Activated CD4-positive, alpha-beta memory T cell treated with anti-CD3 and anti-CD28 coated beads, Interleukin-2, amount 10 ng/mL, durations not matched to agents 7 days and 5 days (primary cell): Measurements from ENCODE around the gene NCCRP1. TPM values are rescaled to one million over a fixed set of nuclear protein-coding genes. Genes with fewer than 3 reads are reported as not detected.

ENCODE experiments used
- CTCF ChIA-PET: fragments of 350-600 bp; sonication (Branson Sonifier 250); formaldehyde crosslinking; loops from one replicate; lab custom pipeline; 2021; ENCODE audit warnings: antibody characterized with exemption, inconsistent platforms; lab: Charles Lee
- POLR2A ChIA-PET: fragments of 350-600 bp; sonication (Branson Sonifier 250); formaldehyde crosslinking; loops from one replicate; lab custom pipeline; 2021; ENCODE audit warnings: antibody characterized with exemption; lab: Charles Lee
- DNase-seq: peaks from one replicate; pipeline ENCODE4 v3.0.0-alpha.2; 2020
- H3K27ac Mint-ChIP-seq: one replicate; pipeline ENCODE4 v1.8.0; 2021; ENCODE audit warnings: mild to moderate bottlenecking, mixed read lengths
- H3K27me3 Mint-ChIP-seq: one replicate; pipeline ENCODE4 v1.8.0; 2021; ENCODE audit warnings: mixed read lengths
- H3K36me3 Mint-ChIP-seq: one replicate; pipeline ENCODE4 v1.8.0; 2021; ENCODE audit warnings: low read depth, mixed read lengths
- H3K4me1 Mint-ChIP-seq: one replicate; pipeline ENCODE4 v1.8.0; 2021; ENCODE audit warnings: mixed read lengths
- H3K4me3 Mint-ChIP-seq: one replicate; pipeline ENCODE4 v1.8.0; 2021; ENCODE audit warnings: mild to moderate bottlenecking, mixed read lengths
- H3K9me3 Mint-ChIP-seq: one replicate; pipeline ENCODE4 v1.8.0; 2021; ENCODE audit warnings: mixed read lengths
- total RNA-seq, 2 experiments: library from RNA; stranded (reverse); gene quantifications; one replicate each; pipeline ENCODE4 v1.2.3, GENCODE V29; 2021

Gene NCCRP1
- total RNA-seq, 2 experiments from 2014 or later = not detected

GRCh38 chr19:39168258-39169142, 28.3 kb upstream of the NCCRP1 start:
- Mint-ChIP-seq H3K36me3 (no peaks in the 10 kb centered on the region), H3K27ac (no peak overlapping the region)
- CTCF ChIA-PET = no interaction called here

GRCh38 chr19:39169143-39169810, 27.5 kb upstream of the NCCRP1 start:
- no peak overlapping the region for H3K4me3 Mint-ChIP-seq
- DNase-seq = no peak
- H3K9me3 Mint-ChIP-seq = no peaks in the 10 kb centered on the region
- H3K36me3 Mint-ChIP-seq = no peaks in the 10 kb centered on the region
- H3K4me1 Mint-ChIP-seq = no peaks in the 10 kb centered on the region
- POLR2A ChIA-PET = no interaction called here
- CTCF ChIA-PET = no interaction called here
- H3K27me3 Mint-ChIP-seq = no peaks in the 10 kb centered on the region
- H3K27ac Mint-ChIP-seq = no peak overlapping the region

More at GRCh38 chr19:39168258-39169142, 28.3 kb upstream of the NCCRP1 start:
- Mint-ChIP-seq H3K9me3 (no peaks in the 10 kb centered on the region), H3K4me1 (no peaks in the 10 kb centered on the region), H3K27me3 (no peaks in the 10 kb centered on the region), H3K4me3 (no peak overlapping the region)
- POLR2A ChIA-PET = no interaction called here
- no peak for DNase-seq

GRCh38 chr19:39170386-39171231, 26.2 kb upstream of the NCCRP1 start:
- Mint-ChIP-seq H3K9me3 (no peaks in the 10 kb centered on the region), H3K36me3 (no peaks in the 10 kb centered on the region), H3K27me3 (no peaks in the 10 kb centered on the region), H3K4me1 (no peaks in the 10 kb centered on the region), H3K4me3 (no peak overlapping the region), H3K27ac (no peak overlapping the region)
- CTCF ChIA-PET = no interaction called here
- POLR2A ChIA-PET = no interaction called here
- no peak for DNase-seq

- Mint-ChIP-seq H3K27ac (no peak overlapping the region), H3K27me3 (no peaks in the 10 kb centered on the region), H3K36me3 (no peaks in the 10 kb centered on the region), H3K4me3 (no peak overlapping the region), H3K4me1 (no peaks in the 10 kb centered on the region), H3K9me3 (no peaks in the 10 kb centered on the region)
- DNase-seq = no peak
- POLR2A ChIA-PET = no interaction called here
- CTCF ChIA-PET = no interaction called here
Measured at GRCh38 chr19:39171479-39172465, 25.0 kb upstream of the NCCRP1 start.

GRCh38 chr19:39172700-39173501, 23.9 kb upstream of the NCCRP1 start:
- no peak overlapping the region for H3K4me3 Mint-ChIP-seq
- no peak for DNase-seq
- H3K4me1 Mint-ChIP-seq = no peaks in the 10 kb centered on the region
- H3K36me3 Mint-ChIP-seq = no peaks in the 10 kb centered on the region
- CTCF ChIA-PET = no interaction called here
- H3K27ac Mint-ChIP-seq = no peak overlapping the region
- H3K27me3 Mint-ChIP-seq = no peaks in the 10 kb centered on the region
- POLR2A ChIA-PET = no interaction called here
- H3K9me3 Mint-ChIP-seq = no peaks in the 10 kb centered on the region

GRCh38 chr19:39173502-39173991, 23.2 kb upstream of the NCCRP1 start:
- DNase-seq = no peak
- Mint-ChIP-seq H3K36me3 (no peaks in the 10 kb centered on the region), H3K4me1 (no peaks in the 10 kb centered on the region), H3K27me3 (no peaks in the 10 kb centered on the region), H3K27ac (no peak overlapping the region), H3K9me3 (no peaks in the 10 kb centered on the region), H3K4me3 (no peak overlapping the region)
- ChIA-PET CTCF (no interaction called here), POLR2A (no interaction called here)

GRCh38 chr19:39174142-39174541, 22.6 kb upstream of the NCCRP1 start:
- Mint-ChIP-seq H3K4me1 (no peaks in the 10 kb centered on the region), H3K27me3 (no peaks in the 10 kb centered on the region), H3K9me3 (no peaks in the 10 kb centered on the region), H3K4me3 (no peak overlapping the region), H3K36me3 (no peaks in the 10 kb centered on the region), H3K27ac (no peak overlapping the region)
- DNase-seq = no peak
- ChIA-PET POLR2A (no interaction called here), CTCF (no interaction called here)

- no peak overlapping the region for H3K4me3 Mint-ChIP-seq
- no peaks in the 10 kb centered on the region for H3K27me3 Mint-ChIP-seq
- no peaks in the 10 kb centered on the region for H3K36me3 Mint-ChIP-seq
- no peak for DNase-seq
- no peaks in the 10 kb centered on the region for H3K9me3 Mint-ChIP-seq
- H3K27ac Mint-ChIP-seq = no peak overlapping the region
- POLR2A ChIA-PET = no interaction called here
- H3K4me1 Mint-ChIP-seq = no peaks in the 10 kb centered on the region
- CTCF ChIA-PET = no interaction called here
Measured at GRCh38 chr19:39174558-39175544, 21.9 kb upstream of the NCCRP1 start.

- CTCF ChIA-PET = no interaction called here
- Mint-ChIP-seq H3K4me3 (no peak overlapping the region), H3K27ac (no peak overlapping the region), H3K27me3 (no peaks in the 10 kb centered on the region), H3K9me3 (no peaks in the 10 kb centered on the region), H3K4me1 (no peaks in the 10 kb centered on the region), H3K36me3 (no peaks in the 10 kb centered on the region)
- no peak for DNase-seq
- POLR2A ChIA-PET = no interaction called here
Measured at GRCh38 chr19:39175564-39175963, 21.2 kb upstream of the NCCRP1 start.

- Mint-ChIP-seq H3K9me3 (no peaks in the 10 kb centered on the region), H3K36me3 (no peaks in the 10 kb centered on the region), H3K27me3 (no peaks in the 10 kb centered on the region), H3K4me3 (no peak overlapping the region), H3K4me1 (no peaks in the 10 kb centered on the region), H3K27ac (no peak overlapping the region)
- POLR2A ChIA-PET = no interaction called here
- CTCF ChIA-PET = no interaction called here
- DNase-seq = no peak
Measured at GRCh38 chr19:39177110-39177699, 19.6 kb upstream of the NCCRP1 start.
